Thoracic aorta endothelial cell (primary cell): ENCODE results near the gene C1QL1. TPM values are rescaled to one million over a fixed set of nuclear protein-coding genes. Genes with fewer than 3 reads are reported as not detected.

Source experiments
- small RNA-seq: library from RNA; depleted of rRNA; stranded (forward); fragments of <200 nt; gene quantifications from one replicate; pipeline ENCODE3, GENCODE V24; 2012
- total RNA-seq: library from RNA; depleted of rRNA; stranded (reverse); fragments of >200 nt; gene quantifications from 2 replicates; pipeline ENCODE4 v1.2.3, GENCODE V29; 2012

Gene C1QL1
- 0.13 TPM in 1 of 2 replicates, not detected in the other for total RNA-seq

GRCh38 chr17:44968225-44969143 lies at the start of gene C1QL1:
TSS of gene C1QL1 (minus strand) at chr17:44968303. CDS start at chr17:44968048, 255 bp downstream.

GRCh38 chr17:44947461-44948314 lies 20.4 kb downstream of the C1QL1 start, which contains the start of gene KIF18B:
TSS of gene KIF18B (minus strand) at chr17:44947773. CDS start at chr17:44936344, 11,429 bp downstream.

GRCh38 chr17:44915321-44915726 lies 52.8 kb downstream of the C1QL1 start, which contains the start of gene GFAP:
TSS of gene GFAP (minus strand) at chr17:44915500. CDS start at chr17:44915486, 14 bp downstream.

Small RNAs within 50 kb of the gene (small RNA-seq; reads per million reads assigned to genes)
- not detected for gene AC015936.2
- 4.5 reads per million, percentile 78 among the genes with 10 or more reads in this experiment for gene MIR6783

Other genes starting within 250 kb of the C1QL1 start
- 0.13 and 0.22 TPM in 2 replicates for gene ADAM11, start 209.3 kb downstream of the C1QL1 start, total RNA-seq
- 10.2 and 15.7 TPM in 2 replicates for gene GJC1, start 138.0 kb downstream of the C1QL1 start, total RNA-seq
- not detected in 2 replicates for gene HIGD1B, start 120.4 kb downstream of the C1QL1 start, total RNA-seq
- gene EFTUD2, start 68.9 kb downstream of the C1QL1 start, total RNA-seq = 201 and 220 TPM in 2 replicates
- gene GFAP, start 52.8 kb downstream of the C1QL1 start, total RNA-seq = 0.14 and 0.27 TPM in 2 replicates
- 12.0 and 22.3 TPM in 2 replicates for gene KIF18B, start 20.5 kb downstream of the C1QL1 start, total RNA-seq
- 29.0 and 29.1 TPM in 2 replicates for gene DCAKD, start 83.3 kb upstream of the C1QL1 start, total RNA-seq
- 75.4 and 84.6 TPM in 2 replicates for gene NMT1, start 93.0 kb upstream of the C1QL1 start, total RNA-seq
- 27.7 and 31.0 TPM in 2 replicates for gene PLCD3, start 164.2 kb upstream of the C1QL1 start, total RNA-seq
- gene ACBD4, start 167.4 kb upstream of the C1QL1 start, total RNA-seq = 2.7 and 6.7 TPM in 2 replicates
- gene HEXIM1, start 180.2 kb upstream of the C1QL1 start, total RNA-seq = 10.4 and 10.8 TPM in 2 replicates
- gene HEXIM2, start 193.6 kb upstream of the C1QL1 start, total RNA-seq = 3.1 and 3.6 TPM in 2 replicates